K562 (cell line): Measurements from ENCODE around the gene ADARB2. TPM values are rescaled to one million over a fixed set of nuclear protein-coding genes. Genes with fewer than 3 reads are reported as not detected.

ENCODE experiments used
- ATAC-seq: fragments of 200-7000 bp; cut with Tn5 transposase; 3 replicates; pipeline ENCODE4 v1.9.1; 2020; ENCODE audit warnings: moderate library complexity
- BruUV-seq: library from RNA; stranded (reverse); fragments of 400-500 nt; replicated peaks from 2 replicates; lab custom pipeline; 2021; lab: Mats Ljungman, UMichigan
- CTCF ChIA-PET: fragments of 300-600 bp; formaldehyde crosslinking; extraction: SDS; loops from one replicate; lab custom pipeline; 2021; ENCODE audit warnings: low intra/inter-chr PET ratio; lab: Yijun Ruan, JAX
- POLR2A ChIA-PET: fragments of 300-600, 350-650 bp; sonication (Branson Sonifier 250); formaldehyde crosslinking; extraction: SDS; loops from one replicate; lab custom pipeline; 2021; ENCODE audit warnings: antibody characterized with exemption, inconsistent platforms; lab: Yijun Ruan, JAX
- DNase-seq, 4 experiments: peaks; one replicate each; pipeline versions ENCODE4 v3.0.0 to v3.0.0-alpha.2; 2011 to 2018; ENCODE audit warnings: low spot score in 3 of 4, mixed read lengths in 3 of 4; ENCODE audit errors: extremely low read depth in 1 of 4
- FAIRE-seq: peaks from 2 replicates; lab custom pipeline; 2011; peaks lifted over from hg19 to GRCh38; lab: Jason Lieb, UNC
- H2AFZ ChIP-seq: 2 replicates; pipeline ENCODE4 v1.6.0; 2011; ENCODE audit warnings: low read depth, low read length, control low read depth, inconsistent platforms
- H3K27ac ChIP-seq: fragments of 200-600 bp; 3 replicates; pipeline ENCODE4 v1.8.0; 2011; ENCODE audit warnings: low read depth, mild to moderate bottlenecking, control low read depth, inconsistent platforms, low read length, moderate library complexity, mixed read lengths; ENCODE audit errors: extremely low read depth
- H3K27me3 ChIP-seq, 2 experiments: fragments of 300-600 bp in 1 of 2; 2 replicates in 1 of 2; 3 replicates in 1 of 2; pipeline versions ENCODE4 v1.6.0 to v1.8.0; 2011; ENCODE audit warnings: inconsistent platforms in 2 of 2, low read length in 2 of 2, mild to moderate bottlenecking in 1 of 2, mixed read lengths in 1 of 2, moderate library complexity in 1 of 2; ENCODE audit not compliant: control insufficient read depth in 2 of 2, insufficient read depth in 2 of 2
- H3K36me3 ChIP-seq: fragments of 300-600 bp; 3 replicates; pipeline ENCODE4 v1.8.0; 2011; ENCODE audit warnings: mild to moderate bottlenecking, low read length, inconsistent platforms; ENCODE audit not compliant: control insufficient read depth, insufficient read depth
- H3K4me1 ChIP-seq, 2 experiments: fragments of 200-600 bp in 1 of 2; replicated peaks in 1 of 2; 2 replicates in 1 of 2; 3 replicates in 1 of 2; pipeline versions ENCODE4 v1.5.1 to v1.8.0; 2011; ENCODE audit warnings: inconsistent platforms in 2 of 2, low read length in 2 of 2, mild to moderate bottlenecking in 1 of 2, mixed read lengths in 1 of 2, moderate library complexity in 1 of 2; ENCODE audit not compliant: control insufficient read depth in 2 of 2, insufficient read depth in 2 of 2
- H3K4me2 ChIP-seq: 2 replicates; pipeline ENCODE4 v1.6.1; 2011; ENCODE audit warnings: low read length, control low read depth, inconsistent platforms, mixed read lengths; ENCODE audit not compliant: insufficient read depth
- H3K4me3 ChIP-seq: fragments of 200-600 bp; sonication (generic), shearing (Covaris generic); 2 replicates; pipeline ENCODE4 v1.5.1; 2016; ENCODE audit warnings: control low read depth, inconsistent platforms
- H3K79me2 ChIP-seq: fragments of 200-600 bp; 3 replicates; pipeline ENCODE4 v1.8.0; 2011; ENCODE audit warnings: low read length, inconsistent platforms; ENCODE audit not compliant: control insufficient read depth, insufficient read depth
- H3K9ac ChIP-seq, 2 experiments: 2 replicates each; pipeline versions ENCODE4 v1.6.0 to v1.6.1; 2011; ENCODE audit warnings: low read depth in 2 of 2, low read length in 2 of 2, control low read depth in 1 of 2, inconsistent platforms in 1 of 2, mild to moderate bottlenecking in 1 of 2, mixed read lengths in 1 of 2; ENCODE audit not compliant: insufficient read depth in 1 of 2
- H3K9me1 ChIP-seq: one replicate; pipeline ENCODE4 v1.6.0; 2011; ENCODE audit warnings: inconsistent platforms, mild to moderate bottlenecking, low read length, moderate library complexity; ENCODE audit not compliant: control insufficient read depth, insufficient read depth
- H3K9me3 ChIP-seq: replicated peaks from 2 replicates; pipeline ENCODE4 v1.5.1; 2011; ENCODE audit warnings: low read depth, low read length, inconsistent platforms; ENCODE audit not compliant: control insufficient read depth, insufficient read depth
- H4K20me1 ChIP-seq: replicated peaks from 2 replicates; pipeline ENCODE4 v1.6.1; 2011; ENCODE audit warnings: low read length, inconsistent platforms, mixed read lengths; ENCODE audit not compliant: control insufficient read depth, insufficient read depth
- CHCHD3 ChIP-seq: fragments of 250-450 bp; sonication (Bioruptor Pico); IDR thresholded peaks from 2 replicates; pipeline ENCODE4 v2.1.2; 2022; ENCODE audit warnings: mild to moderate bottlenecking
- COPS2 ChIP-seq: fragments of 450-650 bp; conservative IDR thresholded peaks from 2 replicates; pipeline ENCODE4 v1.6.1; 2016; ENCODE audit warnings: mild to moderate bottlenecking, moderate library complexity
- GATA2 ChIP-seq: sonication (generic); formaldehyde crosslinking; IDR thresholded peaks from 2 replicates; pipeline ENCODE4 v1.4.0; 2020; ENCODE audit warnings: mild to moderate bottlenecking, missing genetic modification reagents
- NCOA1 ChIP-seq: fragments of 450-650 bp; IDR thresholded peaks from 2 replicates; pipeline ENCODE4 v1.6.1; 2016; ENCODE audit warnings: low read depth
- NR2C1 ChIP-seq, 2 experiments: fragments of 450-650 bp; IDR thresholded peaks; 2 replicates each; pipeline ENCODE4 v1.6.1; 2017; ENCODE audit warnings: mild to moderate bottlenecking in 2 of 2, antibody characterized with exemption in 1 of 2, inconsistent platforms in 1 of 2, missing compliant biosample characterization in 1 of 2, missing genetic modification characterization in 1 of 2
- SIX5 ChIP-seq, 2 experiments: IDR thresholded peaks; 2 replicates each; pipeline ENCODE4 v1.6.1; 2011; ENCODE audit warnings: low read length in 2 of 2, borderline replicate concordance in 1 of 2, low read depth in 1 of 2, mild to moderate bottlenecking in 1 of 2, moderate library complexity in 1 of 2; ENCODE audit not compliant: insufficient read depth in 1 of 2
- WGBS: fragments of 100-300 bp; shearing (Covaris generic); methylation state at CpG from one replicate; pipeline ENCODE4 v1.1.6; 2016; ENCODE audit warnings: low coverage, mixed read lengths; ENCODE audit not compliant: insufficient coverage; ENCODE audit errors: missing lambda C conversion rate; 5-methylcytosine and 5-hydroxymethylcytosine counted together
- in situ Hi-C: fragments of 300-500 bp; cut with MboI; formaldehyde crosslinking; loops from 4 replicates; pipeline ENCODE4 v1.15.0; 2018; ENCODE audit warnings: inconsistent platforms, mixed read lengths
- intact Hi-C: fragments of 100-400 bp; cut with micrococcal nuclease; formaldehyde crosslinking; loops from 2 replicates; pipeline ENCODE4 v1.14.2; 2022
- polyA plus RNA-seq, 8 experiments: library from polyadenylated mRNA; depleted of rRNA in 4 of 8; stranded (reverse) in 5 of 8; unstranded in 3 of 8; fragments of >200 nt; fragmentation: Nextera tagmentation in 2 of 8; fragmentation: Illumina TruSeq in 1 of 8; extraction: Ambion mirVana in 2 of 8; extraction: Trizol in 1 of 8; gene quantifications; 2 replicates each; pipeline versions ENCODE4 v1.2.1 to v1.2.3, GENCODE V29; 2011 to 2014; ENCODE audit warnings: inconsistent platforms in 1 of 8, missing spikeins in 1 of 8
- total RNA-seq, 7 experiments: library from RNA; depleted of rRNA in 6 of 7; stranded (reverse); fragments of >200 nt in 6 of 7; fragmentation: Illumina TruSeq in 2 of 7; extraction: Trizol in 2 of 7; gene quantifications; 2 replicates each; pipeline versions ENCODE4 v1.2.1 to v1.2.3, GENCODE V29; 2011 to 2021; ENCODE audit warnings: low replicate concordance in 1 of 7

The ADARB2 gene
- total and polyA plus RNA-seq, 9 of the 15 experiments (the other 6 are each of a cell fraction or from before 2014, with no cell fraction given), result not detected

GRCh38 chr10:1291178-1292090 is 445.9 kb downstream of the ADARB2 start:
- Histone ChIP-seq H2AFZ (no peak overlapping the region), H3K79me2 (no peaks in the 10 kb centered on the region), H3K9ac (no peak overlapping the region), H3K27ac (no peak overlapping the region), H3K4me2 (no peak overlapping the region), H3K4me1 (peaks cover 0 to 4% of the 10 kb centered on the region in 2 experiments; a peak in 1 of 5 replicates), H3K4me3 (no peak overlapping the region), H3K27me3 (peaks cover 35 to 73% of the 10 kb centered on the region in 2 experiments), H3K36me3 (no peaks in the 10 kb centered on the region), H3K9me3 (no peaks in the 10 kb centered on the region), H4K20me1 (0 out of 2 replicates have a peak, but pooled peaks cover 5% of the 10 kb centered on the region), H3K9me1 (no peaks in the 10 kb centered on the region)
- TF ChIP-seq CHCHD3, result no peak
- TF ChIP-seq GATA2 (CRISPR knock-in tag), result no peak
- TF ChIP-seq COPS2, result no peak
- POLR2A ChIA-PET, result no interaction called here
- FAIRE-seq (no peak), ATAC-seq (no peak), DNase-seq (no peak)
- CTCF ChIA-PET, result no interaction called here
- no TSS peak for BruUV-seq
- intact Hi-C loops (no loop called here), in situ Hi-C loops (no loop called here)
- 1% methylated on average over 26 of the region's 27 CpGs for WGBS

- no peak for FAIRE-seq
- Histone ChIP-seq H3K4me3 (no peak overlapping the region), H4K20me1 (0 out of 2 replicates have a peak, but pooled peaks cover 5% of the 10 kb centered on the region), H3K4me2 (no peak overlapping the region), H3K9me3 (no peaks in the 10 kb centered on the region), H3K27me3 (peaks cover 35 to 65% of the 10 kb centered on the region in 2 experiments), H2AFZ (no peak overlapping the region), H3K27ac (no peak overlapping the region), H3K79me2 (no peaks in the 10 kb centered on the region), H3K9me1 (no peaks in the 10 kb centered on the region), H3K4me1 (peaks cover 0 to 4% of the 10 kb centered on the region in 2 experiments; a peak in 1 of 5 replicates), H3K36me3 (no peaks in the 10 kb centered on the region), H3K9ac (no peak overlapping the region)
- POLR2A ChIA-PET, result interaction anchor here (0.5 kb wide), 1 partner anchor 10 kb away, joined by 4 read pairs; no protein-coding TSS in a partner anchor
- CTCF ChIA-PET, result no interaction called here
- intact Hi-C loops (no loop called here), in situ Hi-C loops (no loop called here)
- whole genome bisulfite sequencing, result 1% methylated on average over 8 of the region's 8 CpGs
- no TSS peak for BruUV-seq
- no peak for ATAC-seq
- DNase-seq, result no peak
- TF ChIP-seq NCOA1 (no peak), NR2C1 (IDR thresholded peaks at IDR 0.05) (no peak), NR2C1 (tag; IDR thresholded peaks at IDR 0.05) (no peak), SIX5 (IDR thresholded peaks at IDR 0.05; ENCODE audit: borderline replicate concordance in 1 of 2, insufficient read depth in 1 of 2, low read depth in 1 of 2, low read length in 2 of 2) (no peak)
Observed at GRCh38 chr10:1290071-1290471, 447.3 kb downstream of the ADARB2 start.
